GM12878 (cell line): Measurements from ENCODE around the gene TUT4. TPM values are rescaled to one million over a fixed set of nuclear protein-coding genes. Genes with fewer than 3 reads are reported as not detected.

ENCODE experiments used
- BRCA1 ChIP-seq: IDR thresholded peaks from 2 replicates; pipeline ENCODE4 v1.6.1; 2011; ENCODE audit warnings: low read depth, low read length, improper control_type of control experiment
- CREB1 ChIP-seq: IDR thresholded peaks from 2 replicates; pipeline ENCODE4 v1.6.1; 2012; ENCODE audit warnings: low read depth, mild to moderate bottlenecking, inconsistent platforms
- CREM ChIP-seq: IDR thresholded peaks from 2 replicates; pipeline ENCODE4 v1.6.1; 2014; ENCODE audit warnings: antibody characterized with exemption, low read depth
- E2F8 ChIP-seq: fragments of 450-650 bp; IDR thresholded peaks from 2 replicates; pipeline ENCODE4 v1.6.1; 2018; ENCODE audit warnings: mild to moderate bottlenecking, low read depth, moderate library complexity; ENCODE audit not compliant: partially characterized antibody
- EGR1 ChIP-seq, 2 experiments: IDR thresholded peaks; 1 replicate in 1 of 2; 2 replicates in 1 of 2; pipeline ENCODE4 v1.6.1; 2011 to 2012; ENCODE audit warnings: low read depth in 2 of 2, low read length in 2 of 2, borderline replicate concordance in 1 of 2, mild to moderate bottlenecking in 1 of 2, moderate library complexity in 1 of 2
- FOS ChIP-seq: IDR thresholded peaks from 3 replicates; pipeline ENCODE4 v1.6.1; 2011; ENCODE audit warnings: borderline replicate concordance; ENCODE audit not compliant: insufficient read length; ENCODE audit errors: extremely low read depth
- HDAC6 ChIP-seq: fragments of 200-600 bp; sonication (generic); IDR thresholded peaks from one replicate; pipeline ENCODE4 v1.8.0; 2017; ENCODE audit warnings: antibody characterized with exemption; ENCODE audit not compliant: unreplicated experiment
- LARP7 ChIP-seq: fragments of 450-650 bp; IDR thresholded peaks from 2 replicates; pipeline ENCODE4 v1.6.1; 2017; ENCODE audit warnings: mild to moderate bottlenecking
- MLLT1 ChIP-seq: fragments of 450-650 bp; IDR thresholded peaks from 2 replicates; pipeline ENCODE4 v1.6.1; 2016; ENCODE audit warnings: mild to moderate bottlenecking
- MXI1 ChIP-seq: fragments of 150-350 bp; IDR thresholded peaks from 2 replicates; pipeline ENCODE4 v1.6.1; 2011; ENCODE audit warnings: low read depth, mild to moderate bottlenecking, inconsistent platforms, low read length, improper control_type of control experiment
- NR2C2 ChIP-seq: IDR thresholded peaks from 2 replicates; pipeline ENCODE4 v1.6.1; 2011; ENCODE audit warnings: borderline replicate concordance, low read depth; ENCODE audit not compliant: control insufficient read depth, insufficient read length
- STAT3 ChIP-seq: IDR thresholded peaks from 2 replicates; pipeline ENCODE4 v1.6.1; 2011; ENCODE audit warnings: low read depth, low read length, improper control_type of control experiment
- ZNF622 ChIP-seq: fragments of 450-650 bp; IDR thresholded peaks from 2 replicates; pipeline ENCODE4 v1.6.1; 2017; ENCODE audit warnings: mild to moderate bottlenecking, inconsistent platforms
- polyA plus RNA-seq, 11 experiments: library from polyadenylated mRNA; depleted of rRNA in 4 of 11; unstranded in 6 of 11; stranded (reverse) in 5 of 11; fragments of >200 nt; fragmentation: Nextera tagmentation in 4 of 11; fragmentation: Illumina TruSeq in 1 of 11; extraction: Ambion mirVana in 4 of 11; extraction: Trizol in 1 of 11; gene quantifications; 1 replicate in 1 of 11; 2 replicates in 10 of 11; pipeline versions ENCODE4 v1.2.1 to v1.2.3, GENCODE V29; 2011 to 2016; ENCODE audit warnings: inconsistent platforms in 2 of 11, missing spikeins in 2 of 11, low read depth in 1 of 11
- total RNA-seq, 4 experiments: library from RNA; depleted of rRNA in 3 of 4; stranded (reverse); fragments of >200 nt in 3 of 4; fragmentation: Illumina TruSeq in 1 of 4; extraction: Trizol in 1 of 4; gene quantifications; 2 replicates each; pipeline versions ENCODE4 v1.2.1 to v1.2.3, GENCODE V29; 2013 to 2021
- TF ChIP-seq, protein P1 (sequence below): IDR thresholded peaks from 2 replicates; pipeline ENCODE4 v1.6.1; 2011; ENCODE audit warnings: mild to moderate bottlenecking, low read depth, low read length, moderate library complexity; ENCODE audit not compliant: insufficient replicate concordance
- TF ChIP-seq, protein P2 (sequence below): IDR thresholded peaks from 2 replicates; pipeline ENCODE4 v1.6.1; 2012; ENCODE audit warnings: low read depth, low read length, improper control_type of control experiment

Gene TUT4
- total and polyA plus RNA-seq, 10 of the 15 experiments (the other 5 are each of a cell fraction or from before 2014, with no cell fraction given) = 9.4 to 40.7 (median 27.6) TPM

DNA sequence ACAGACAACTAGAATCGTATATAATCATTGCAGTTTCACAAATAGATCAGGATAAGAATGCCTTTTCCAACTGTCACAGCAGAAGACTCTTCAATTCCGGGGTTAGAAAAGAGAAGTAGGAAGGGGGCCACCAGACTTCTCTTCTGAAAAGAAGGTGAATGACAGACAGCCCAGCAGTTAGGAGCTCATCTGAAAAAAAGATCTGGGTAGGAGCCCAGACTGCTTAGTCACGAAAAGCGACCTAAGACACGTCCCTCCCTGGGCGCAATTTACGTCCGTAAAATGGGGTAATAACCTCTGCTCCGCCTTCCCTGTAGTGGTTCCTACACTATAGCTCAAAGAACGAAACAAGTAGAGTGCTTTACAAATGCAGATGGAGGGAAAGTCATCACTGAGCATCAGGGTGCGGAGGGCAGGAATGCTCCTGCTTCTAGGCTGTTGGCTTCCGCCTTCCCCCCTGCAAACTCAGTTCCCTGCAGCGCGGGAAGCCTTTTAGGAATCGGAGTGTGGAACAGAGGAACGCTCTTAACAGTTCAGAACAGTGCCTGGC, 149.3 kb downstream of the TUT4 start (continued):
- TF ChIP-seq, protein P1, sequence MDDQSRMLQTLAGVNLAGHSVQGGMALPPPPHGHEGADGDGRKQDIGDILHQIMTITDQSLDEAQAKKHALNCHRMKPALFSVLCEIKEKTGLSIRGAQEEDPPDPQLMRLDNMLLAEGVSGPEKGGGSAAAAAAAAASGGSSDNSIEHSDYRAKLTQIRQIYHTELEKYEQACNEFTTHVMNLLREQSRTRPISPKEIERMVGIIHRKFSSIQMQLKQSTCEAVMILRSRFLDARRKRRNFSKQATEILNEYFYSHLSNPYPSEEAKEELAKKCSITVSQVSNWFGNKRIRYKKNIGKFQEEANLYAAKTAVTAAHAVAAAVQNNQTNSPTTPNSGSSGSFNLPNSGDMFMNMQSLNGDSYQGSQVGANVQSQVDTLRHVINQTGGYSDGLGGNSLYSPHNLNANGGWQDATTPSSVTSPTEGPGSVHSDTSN = peak; percentile 51
- TF ChIP-seq CREB1 (peak; percentile 90), NR2C2 (no peak), MXI1 (no peak), STAT3 (no peak), MLLT1 (no peak), EGR1 (IDR thresholded peaks at IDR 0.05; ENCODE audit: borderline replicate concordance in 1 of 2, low read depth in 2 of 2, low read length in 2 of 2) (no peak), LARP7 (0 out of 2 replicates have a peak, but pooled peaks have one; percentile 11), BRCA1 (no peak), CREM (peak; percentile 65; the same call in 1 of the 2 replicates), E2F8 (no peak), HDAC6 (no peak), FOS (no peak), ZNF622 (no peak)
- TF ChIP-seq, protein P2, sequence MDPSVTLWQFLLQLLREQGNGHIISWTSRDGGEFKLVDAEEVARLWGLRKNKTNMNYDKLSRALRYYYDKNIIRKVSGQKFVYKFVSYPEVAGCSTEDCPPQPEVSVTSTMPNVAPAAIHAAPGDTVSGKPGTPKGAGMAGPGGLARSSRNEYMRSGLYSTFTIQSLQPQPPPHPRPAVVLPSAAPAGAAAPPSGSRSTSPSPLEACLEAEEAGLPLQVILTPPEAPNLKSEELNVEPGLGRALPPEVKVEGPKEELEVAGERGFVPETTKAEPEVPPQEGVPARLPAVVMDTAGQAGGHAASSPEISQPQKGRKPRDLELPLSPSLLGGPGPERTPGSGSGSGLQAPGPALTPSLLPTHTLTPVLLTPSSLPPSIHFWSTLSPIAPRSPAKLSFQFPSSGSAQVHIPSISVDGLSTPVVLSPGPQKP = no peak
